ENCODE measurements around the gene ASPDH.

Gene ASPDH

DNA sequence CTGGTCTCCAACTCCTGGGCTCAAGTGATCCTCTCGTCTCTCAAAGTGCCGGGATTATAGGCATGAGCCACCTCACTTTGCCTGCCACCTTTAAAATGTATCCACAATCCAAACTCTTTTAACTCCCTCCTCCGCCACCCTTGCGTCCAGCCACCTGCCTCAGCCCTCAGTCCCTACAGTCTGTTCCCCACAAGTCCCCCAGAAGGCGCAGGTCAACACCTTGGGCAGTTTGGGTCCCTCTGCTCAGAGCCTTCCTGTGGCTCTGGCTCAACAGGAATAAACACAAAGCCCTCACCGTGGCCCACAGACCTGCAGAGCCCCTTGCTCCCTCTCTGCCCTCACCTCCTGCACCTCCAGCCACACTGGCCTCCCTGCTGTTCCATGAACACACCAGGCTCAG is 44.9 kb downstream of the ASPDH start:
- Histone ChIP-seq H3K27ac (no peak overlapping the region), H3K36me3 (no peaks in the 10 kb centered on the region), H3K4me1 (0 out of 2 replicates have a peak, but pooled peaks cover 5% of the 10 kb centered on the region), H3K4me3 (no peak overlapping the region), H3K9ac (no peak overlapping the region), H4K20me1 (no peaks in the 10 kb centered on the region), H3K9me3 (no peaks in the 10 kb centered on the region), H3K27me3 (no peaks in the 10 kb centered on the region), H3K4me2 (no peak overlapping the region)
- TF ChIP-seq Cebpa-rat (IDR thresholded peaks at IDR 0.05) = no peak

DNA sequence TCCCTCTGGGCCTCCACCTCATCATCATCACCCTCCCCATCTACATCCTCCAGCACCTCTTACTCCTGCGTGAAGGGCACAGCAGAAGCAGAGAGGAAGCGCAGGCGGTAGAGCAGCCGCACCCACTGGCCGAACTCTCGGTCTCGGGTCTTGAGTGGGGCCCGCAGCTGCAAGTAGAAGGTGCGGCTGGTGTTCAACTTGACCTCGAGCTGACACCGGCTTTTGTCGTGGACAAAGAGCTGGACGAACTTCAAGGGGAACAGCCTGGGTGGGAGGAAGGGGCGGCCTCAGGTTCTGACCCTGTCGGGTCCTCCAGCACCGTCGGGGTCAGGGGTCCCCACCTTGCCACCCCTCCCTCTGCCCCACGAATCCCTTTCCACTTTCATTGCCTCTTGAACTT is 46.1 kb downstream of the ASPDH start:
- H3K9ac ChIP-seq = no peak overlapping the region
- H3K27ac ChIP-seq = no peak overlapping the region
- H3K9me3 ChIP-seq = no peaks in the 10 kb centered on the region
- H3K4me1 ChIP-seq = 0 out of 2 replicates have a peak, but pooled peaks cover 5% of the 10 kb centered on the region
- H3K4me3 ChIP-seq = no peak overlapping the region
- no peaks in the 10 kb centered on the region for H3K36me3 ChIP-seq
- no peaks in the 10 kb centered on the region for H4K20me1 ChIP-seq
- H3K4me2 ChIP-seq = no peak overlapping the region
- no peak for TF ChIP-seq Cebpa-rat (IDR thresholded peaks at IDR 0.05)
- H3K27me3 ChIP-seq = no peaks in the 10 kb centered on the region

DNA sequence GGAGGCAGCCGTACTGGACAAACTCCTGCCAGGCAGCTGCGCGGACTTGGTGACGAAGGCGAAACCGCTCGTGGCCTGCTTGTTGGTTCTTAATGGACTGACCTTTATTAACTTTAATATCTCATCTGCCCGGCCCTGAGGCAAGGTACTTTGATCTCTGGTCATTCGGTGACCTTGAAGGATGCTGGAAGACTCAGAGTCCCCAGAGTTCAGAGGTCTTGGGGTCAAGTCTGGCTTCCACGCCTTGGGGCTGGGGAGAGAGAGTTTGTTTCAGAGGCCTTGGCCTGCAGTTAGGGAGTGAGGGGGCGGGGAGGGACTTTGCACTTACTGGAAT is 47.0 kb downstream of the ASPDH start:
- no peaks in the 10 kb centered on the region for H3K9me3 ChIP-seq
- no peaks in the 10 kb centered on the region for H4K20me1 ChIP-seq
- no peak overlapping the region for H3K9ac ChIP-seq
- no peak overlapping the region for H3K4me3 ChIP-seq
- H3K4me1 ChIP-seq = peaks cover 7% of the 10 kb centered on the region
- H3K27me3 ChIP-seq = no peaks in the 10 kb centered on the region
- TF ChIP-seq Cebpa-rat (IDR thresholded peaks at IDR 0.05) = no peak
- H3K4me2 ChIP-seq = no peak overlapping the region
- no peak overlapping the region for H3K27ac ChIP-seq
- no peaks in the 10 kb centered on the region for H3K36me3 ChIP-seq

DNA sequence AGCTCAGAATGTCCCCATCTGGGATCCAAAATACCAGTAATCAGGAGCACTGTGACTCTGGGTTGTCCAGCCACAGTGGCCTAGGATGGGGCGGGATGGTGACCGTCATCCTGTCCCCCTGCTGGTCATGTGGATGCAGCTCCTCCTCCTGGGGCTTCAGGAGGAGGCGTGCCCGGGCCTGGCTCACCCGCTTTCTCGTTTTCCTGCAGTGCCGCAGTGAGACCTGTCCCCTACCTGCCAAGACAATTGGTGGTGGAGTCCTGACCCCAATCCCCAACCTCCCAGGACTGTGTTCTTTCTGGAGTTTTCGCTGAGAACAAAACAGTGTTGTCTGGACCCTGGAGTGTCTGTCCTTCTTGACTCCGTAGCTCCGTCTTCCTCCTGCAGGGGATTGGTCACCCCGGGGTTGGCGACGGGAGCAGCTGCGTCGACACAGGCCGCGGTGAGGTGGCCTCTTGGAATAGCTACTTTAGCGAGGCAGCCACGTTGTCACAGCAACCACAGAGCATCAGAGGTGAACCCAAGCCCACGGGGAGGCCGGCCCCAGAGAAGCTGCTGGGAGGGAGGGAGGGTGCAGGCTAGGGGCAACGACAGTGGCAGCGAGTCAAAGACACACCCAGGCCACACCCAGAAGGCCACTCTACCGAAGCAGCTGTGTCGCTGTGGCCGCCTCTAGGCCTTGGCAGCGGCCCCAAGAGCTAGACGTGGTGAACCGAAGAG is 47.6 kb downstream of the ASPDH start:
- Histone ChIP-seq H3K4me1 (peaks cover 13% of the 10 kb centered on the region), H3K27ac (no peak overlapping the region), H3K27me3 (no peaks in the 10 kb centered on the region), H4K20me1 (no peaks in the 10 kb centered on the region), H3K4me3 (no peak overlapping the region), H3K9me3 (no peaks in the 10 kb centered on the region), H3K9ac (no peak overlapping the region), H3K4me2 (no peak overlapping the region), H3K36me3 (no peaks in the 10 kb centered on the region)
- TF ChIP-seq Cebpa-rat (IDR thresholded peaks at IDR 0.05) = no peak

DNA sequence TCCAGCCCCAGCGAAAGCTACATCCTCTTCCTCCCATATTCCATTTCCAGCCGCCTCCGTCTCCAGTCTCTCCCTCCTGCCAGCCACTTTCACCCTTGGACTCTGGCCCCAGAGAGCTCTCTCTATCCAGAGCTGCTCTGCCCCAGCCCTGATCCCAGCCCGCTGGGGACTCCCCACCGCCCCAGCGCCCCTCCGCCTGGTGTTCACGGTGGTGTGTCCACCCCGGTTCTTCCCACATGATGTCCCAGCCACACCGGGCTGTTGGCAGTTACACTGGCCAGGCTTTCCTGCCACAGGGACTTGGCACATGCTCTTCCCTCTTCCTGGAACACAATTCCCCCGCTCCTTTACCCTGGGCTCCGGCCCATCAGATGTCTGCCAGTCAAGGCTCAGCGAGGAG is 48.7 kb downstream of the ASPDH start:
- Histone ChIP-seq H3K4me1 (peaks cover 24% of the 10 kb centered on the region), H3K9me3 (no peaks in the 10 kb centered on the region)
- no peak for TF ChIP-seq Cebpa-rat (IDR thresholded peaks at IDR 0.05)

DNA sequence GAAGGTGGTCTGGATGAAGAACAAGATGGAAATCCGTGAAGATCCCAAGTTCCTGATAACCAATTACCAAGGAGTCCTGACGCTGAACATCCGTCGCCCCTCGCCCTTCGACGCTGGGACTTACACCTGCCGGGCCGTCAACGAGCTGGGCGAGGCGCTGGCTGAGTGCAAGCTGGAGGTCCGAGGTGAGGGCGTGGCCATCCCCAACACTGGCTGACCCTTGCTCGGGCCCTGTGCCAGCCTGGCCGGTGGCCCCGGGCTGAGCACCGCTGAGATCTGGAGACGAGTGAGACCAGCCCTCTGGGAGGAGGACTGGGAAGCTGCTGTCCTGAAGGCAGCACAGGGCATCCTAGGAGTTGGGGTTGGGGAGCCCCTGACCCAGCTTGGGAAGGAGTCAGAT is 49.4 kb downstream of the ASPDH start:
- H3K4me1 ChIP-seq = peaks cover 29% of the 10 kb centered on the region
- H3K27me3 ChIP-seq = no peaks in the 10 kb centered on the region
- no peaks in the 10 kb centered on the region for H3K9me3 ChIP-seq
- H3K9ac ChIP-seq = no peak overlapping the region
- H3K4me3 ChIP-seq = no peak overlapping the region
- H3K27ac ChIP-seq = no peak overlapping the region
- no peak for TF ChIP-seq Cebpa-rat (IDR thresholded peaks at IDR 0.05)
- H3K4me2 ChIP-seq = no peak overlapping the region
- H3K36me3 ChIP-seq = no peaks in the 10 kb centered on the region
- no peaks in the 10 kb centered on the region for H4K20me1 ChIP-seq

More for the DNA sequence above, 48.7 kb downstream of the ASPDH start:
- Histone ChIP-seq H4K20me1 (no peaks in the 10 kb centered on the region), H3K36me3 (no peaks in the 10 kb centered on the region), H3K27me3 (no peaks in the 10 kb centered on the region), H3K4me2 (no peak overlapping the region), H3K4me3 (no peak overlapping the region), H3K9ac (no peak overlapping the region), H3K27ac (no peak overlapping the region)

DNA sequence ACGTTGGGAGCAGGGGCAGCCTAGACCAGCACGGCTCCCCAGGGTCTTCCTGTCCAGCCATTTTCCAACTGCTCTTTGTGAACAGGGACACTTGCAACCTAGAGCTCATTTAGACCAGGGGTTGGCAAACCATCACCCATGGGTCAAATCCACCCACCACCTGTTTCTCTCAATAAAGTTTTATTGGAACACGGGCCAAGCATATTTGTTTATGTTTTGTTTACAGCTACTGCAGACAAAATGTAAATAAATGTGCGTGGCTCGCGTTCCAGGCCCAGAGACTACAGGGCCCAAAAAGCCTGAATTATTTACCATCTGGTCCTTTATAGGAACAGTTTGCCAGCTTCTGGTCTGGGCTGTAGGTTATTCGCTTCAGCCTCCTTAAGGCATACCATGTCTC is 50.7 kb downstream of the ASPDH start:
- no peaks in the 10 kb centered on the region for H3K27me3 ChIP-seq
- no peak for TF ChIP-seq Cebpa-rat (IDR thresholded peaks at IDR 0.05)
- H3K36me3 ChIP-seq = no peaks in the 10 kb centered on the region
- no peak overlapping the region for H3K4me2 ChIP-seq
- H4K20me1 ChIP-seq = no peaks in the 10 kb centered on the region
- peaks cover 29% of the 10 kb centered on the region for H3K4me1 ChIP-seq
- H3K9ac ChIP-seq = no peak overlapping the region
- no peak overlapping the region for H3K27ac ChIP-seq
- no peak overlapping the region for H3K4me3 ChIP-seq
- no peaks in the 10 kb centered on the region for H3K9me3 ChIP-seq

All from BLaER1 (cell line).